Muscle of leg (tissue), 11 donors: ENCODE results near the gene TRMT2A. TPM values are rescaled to one million over a fixed set of nuclear protein-coding genes. Genes with fewer than 3 reads are reported as not detected.

Source experiments
- DNase-seq: peaks from one replicate; pipeline ENCODE4 v3.0.0; 2013
- H3K27ac ChIP-seq: one replicate; pipeline ENCODE4 v1.5.1; 2013; ENCODE audit warnings: mild to moderate bottlenecking, low read length, control low read depth
- H3K27me3 ChIP-seq: one replicate; pipeline ENCODE4 v1.6.1; 2013; ENCODE audit warnings: low read length; ENCODE audit not compliant: control insufficient read depth, insufficient read depth
- H3K36me3 ChIP-seq: one replicate; pipeline ENCODE4 v1.6.1; 2013; ENCODE audit warnings: low read length; ENCODE audit not compliant: control insufficient read depth, insufficient read depth
- H3K4me1 ChIP-seq: one replicate; pipeline ENCODE4 v1.6.1; 2013; ENCODE audit warnings: low read length; ENCODE audit not compliant: control insufficient read depth, insufficient read depth
- H3K4me3 ChIP-seq: one replicate; pipeline ENCODE4 v1.5.1; 2013; ENCODE audit warnings: low read length, control low read depth
- H3K9me3 ChIP-seq: replicated peaks from 2 replicates; pipeline ENCODE4 v1.6.1; 2013; ENCODE audit warnings: low read depth, low read length; ENCODE audit not compliant: control insufficient read depth
- WGBS: methylation state at CpG from one replicate; pipeline ENCODE4 v1.1.5; 2013; ENCODE audit warnings: missing lambda C conversion rate; ENCODE audit not compliant: insufficient coverage; 5-methylcytosine and 5-hydroxymethylcytosine counted together
- polyA plus RNA-seq, 8 donors: library from polyadenylated mRNA; unstranded; fragments of 120-200 nt; gene quantifications; one replicate each; pipeline versions ENCODE4 v1.2.1 to v1.2.3, GENCODE V29; 2013; ENCODE audit warnings: inconsistent platforms in 1 of 8, low replicate concordance in 1 of 8; ENCODE audit not compliant: insufficient read length in 8 of 8, insufficient read depth in 1 of 8
- total RNA-seq: library from RNA; stranded (reverse); fragments of 120-200 nt; gene quantifications from one replicate; pipeline ENCODE4 v1.2.4, GENCODE V29; 2013

Gene TRMT2A
- total and polyA plus RNA-seq, 9 donors = 32.2 to 54.6 (median 45.8) TPM

DNA sequence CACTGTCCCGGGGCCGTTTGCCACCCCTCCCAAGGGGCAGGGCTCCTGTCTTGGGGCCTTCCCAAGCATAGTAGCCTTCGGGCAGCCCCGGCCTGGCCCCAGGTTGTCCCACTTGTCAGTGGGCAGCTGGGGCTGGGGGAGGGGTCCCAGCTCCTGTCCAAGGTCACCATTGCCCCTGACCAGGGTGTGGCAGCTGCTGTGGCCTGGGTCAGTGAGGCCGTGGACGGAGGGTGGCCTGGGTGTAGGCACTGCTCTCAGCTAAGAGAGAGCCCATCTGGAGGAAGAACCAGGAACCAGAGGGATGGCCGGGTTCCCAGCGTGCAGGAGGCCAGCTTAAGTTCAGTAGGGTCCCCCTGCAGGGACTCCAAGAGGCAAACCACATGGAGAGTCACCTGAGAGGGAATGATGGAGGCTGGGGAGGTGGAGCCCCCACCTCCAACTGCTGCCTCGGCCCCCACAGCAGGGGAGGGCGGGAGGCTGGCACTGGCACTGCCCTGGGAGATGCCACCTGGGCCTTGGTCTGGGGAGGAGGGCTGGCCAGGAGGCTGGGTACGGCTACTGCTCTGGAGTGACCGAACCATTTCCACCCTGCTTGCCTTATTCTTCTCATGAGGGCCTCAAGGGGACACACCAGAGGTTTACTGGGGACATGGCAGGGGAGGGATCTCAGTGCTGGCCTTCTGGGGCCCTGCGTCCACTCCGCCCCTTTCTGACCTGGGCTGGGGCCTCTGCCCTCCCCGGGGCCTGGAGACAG lies 40.6 kb upstream of the TRMT2A start:
- 74% methylated on average over 9 of the region's 15 CpGs for whole genome bisulfite sequencing
- H3K4me3 ChIP-seq = no peak overlapping the region

GRCh38 chr22:20156611-20157429 lies 39.8 kb upstream of the TRMT2A start:
- Histone ChIP-seq H3K36me3 (no peaks in the 10 kb centered on the region), H3K9me3 (no peaks in the 10 kb centered on the region), H3K27me3 (no peaks in the 10 kb centered on the region), H3K4me3 (no peak overlapping the region), H3K27ac (no peak overlapping the region), H3K4me1 (peaks cover 30% of the 10 kb centered on the region)
- WGBS = 59% methylated on average over 16 of the region's 17 CpGs
- DNase-seq = peak; percentile 84

More for the DNA sequence above, 40.6 kb upstream of the TRMT2A start:
- Histone ChIP-seq H3K27ac (no peak overlapping the region), H3K27me3 (no peaks in the 10 kb centered on the region), H3K9me3 (no peaks in the 10 kb centered on the region), H3K36me3 (no peaks in the 10 kb centered on the region), H3K4me1 (peaks cover 30% of the 10 kb centered on the region)
- DNase-seq = no peak

DNA sequence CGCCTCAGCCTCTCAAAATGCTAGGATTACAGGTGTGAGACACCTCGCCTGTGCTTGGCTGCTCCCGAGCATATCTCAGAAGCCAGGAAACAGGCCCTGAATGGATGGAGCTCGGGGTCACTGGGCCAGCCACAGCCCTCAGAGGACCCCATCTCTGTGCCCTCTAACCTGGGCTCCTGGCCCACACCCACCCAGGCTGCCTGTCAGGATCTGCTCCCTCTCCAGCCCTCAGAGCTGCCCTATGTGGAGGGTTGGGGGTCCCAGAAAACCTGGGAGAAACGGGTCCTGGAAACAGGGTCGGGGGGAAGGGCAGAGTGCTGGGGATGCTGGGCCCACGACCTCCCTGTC lies 39.0 kb upstream of the TRMT2A start:
- Histone ChIP-seq H3K9me3 (no peaks in the 10 kb centered on the region), H3K4me1 (peaks cover 30% of the 10 kb centered on the region), H3K36me3 (no peaks in the 10 kb centered on the region), H3K27ac (no peak overlapping the region), H3K27me3 (no peaks in the 10 kb centered on the region), H3K4me3 (no peak overlapping the region)
- WGBS = 50% methylated on average over 2 of the region's 7 CpGs
- no peak for DNase-seq

DNA sequence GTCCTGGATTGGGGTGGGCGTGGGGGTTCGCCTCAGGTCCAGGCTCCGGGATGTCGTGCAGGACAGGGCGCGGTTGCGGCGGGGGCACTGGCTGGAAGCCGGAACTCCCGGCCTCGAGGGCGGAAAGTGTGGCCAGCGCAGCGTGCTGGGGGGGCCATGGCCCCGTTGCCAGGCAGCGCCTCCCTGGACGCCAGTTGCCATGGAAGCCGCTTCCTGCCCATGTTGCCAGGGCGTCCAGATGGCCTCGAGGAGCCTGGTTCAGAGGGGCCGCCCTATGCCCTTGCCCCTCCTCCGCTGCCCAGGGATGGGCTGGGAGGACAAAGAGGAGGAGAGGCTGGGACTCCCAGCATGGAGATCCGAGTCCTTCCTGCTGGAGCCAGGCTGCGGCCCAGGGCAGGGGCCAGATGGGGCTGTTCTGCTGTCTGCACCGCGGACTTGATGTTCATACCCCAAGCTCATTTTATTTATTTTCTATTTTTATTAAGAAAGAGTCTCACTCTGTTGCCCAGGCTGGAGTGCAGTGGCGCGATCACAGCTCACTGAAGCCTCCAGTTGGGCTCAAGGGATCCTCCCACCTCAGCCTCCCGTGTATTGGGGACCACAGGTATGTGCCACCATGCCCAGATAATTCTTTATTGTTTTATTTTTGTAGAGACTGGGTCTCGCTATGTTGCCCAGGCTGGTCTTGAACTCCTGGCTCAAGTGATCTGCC lies 38.5 kb upstream of the TRMT2A start:
- Histone ChIP-seq H3K9me3 (no peaks in the 10 kb centered on the region), H3K4me1 (peaks cover 30% of the 10 kb centered on the region), H3K27ac (no peak overlapping the region), H3K4me3 (no peak overlapping the region), H3K27me3 (no peaks in the 10 kb centered on the region), H3K36me3 (no peaks in the 10 kb centered on the region)
- DNase-seq = peak; percentile 56
- WGBS = 31% methylated on average over 19 of the region's 30 CpGs

- Histone ChIP-seq H3K9me3 (no peaks in the 10 kb centered on the region), H3K27ac (no peak overlapping the region), H3K27me3 (no peaks in the 10 kb centered on the region), H3K4me1 (peaks cover 32% of the 10 kb centered on the region), H3K36me3 (no peaks in the 10 kb centered on the region), H3K4me3 (no peak overlapping the region)
- WGBS = 57% methylated on average over 8 of the region's 14 CpGs
- no peak for DNase-seq
Observed at GRCh38 chr22:20154602-20155187, 37.7 kb upstream of the TRMT2A start.

DNA sequence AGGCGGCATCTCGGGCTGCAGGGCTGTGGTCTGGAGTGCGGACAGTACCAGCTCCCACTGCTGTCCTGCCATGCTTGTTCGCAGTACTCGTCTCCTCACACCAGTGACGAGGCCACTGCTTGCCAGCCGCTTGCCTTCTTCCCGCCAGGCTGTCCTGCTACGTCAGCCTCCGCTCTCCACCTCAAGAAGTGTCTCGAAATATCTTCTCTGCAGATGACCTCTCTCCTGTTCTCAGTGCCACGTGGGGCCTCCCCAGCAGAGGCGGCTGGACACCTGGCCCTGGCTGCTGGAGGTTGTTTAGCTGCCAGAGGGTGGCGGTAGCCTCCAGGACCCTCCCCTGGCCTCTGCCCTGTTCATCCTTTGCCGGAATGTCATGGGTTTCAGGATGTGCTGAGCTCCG lies 36.9 kb upstream of the TRMT2A start:
- no peaks in the 10 kb centered on the region for H3K27me3 ChIP-seq
- H3K4me1 ChIP-seq = peaks cover 26% of the 10 kb centered on the region
- H3K27ac ChIP-seq = no peak overlapping the region
- no peak for DNase-seq
- WGBS = 50% methylated on average over 10 of the region's 16 CpGs
- no peaks in the 10 kb centered on the region for H3K36me3 ChIP-seq
- no peak overlapping the region for H3K4me3 ChIP-seq
- no peaks in the 10 kb centered on the region for H3K9me3 ChIP-seq

- no peak overlapping the region for H3K27ac ChIP-seq
- H3K9me3 ChIP-seq = no peaks in the 10 kb centered on the region
- peaks cover 3% of the 10 kb centered on the region for H3K36me3 ChIP-seq
- DNase-seq = no peak
- H3K27me3 ChIP-seq = no peaks in the 10 kb centered on the region
- peaks cover 23% of the 10 kb centered on the region for H3K4me1 ChIP-seq
- no peak overlapping the region for H3K4me3 ChIP-seq
- 86% methylated on average over 13 of the region's 14 CpGs for WGBS
Observed at GRCh38 chr22:20152464-20152890, 35.5 kb upstream of the TRMT2A start.

DNA sequence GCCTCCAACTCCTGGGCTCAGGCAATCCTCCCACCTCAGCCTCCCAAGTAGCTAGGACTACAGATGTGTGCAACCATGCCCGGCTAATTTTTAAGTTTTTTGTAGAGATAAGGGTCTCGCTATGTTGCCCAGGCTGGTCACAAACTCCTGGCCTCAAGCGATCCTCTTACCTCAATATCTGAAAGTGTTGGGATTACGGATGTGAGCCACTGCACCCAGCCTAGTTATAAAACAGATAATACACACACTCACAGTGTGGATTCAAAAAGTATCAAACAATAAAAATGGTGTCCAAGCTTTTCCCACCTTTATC lies 34.2 kb upstream of the TRMT2A start:
- DNase-seq = no peak
- H3K27me3 ChIP-seq = no peaks in the 10 kb centered on the region
- peaks cover 31% of the 10 kb centered on the region for H3K4me1 ChIP-seq
- no peak overlapping the region for H3K27ac ChIP-seq
- no peaks in the 10 kb centered on the region for H3K9me3 ChIP-seq
- no peak overlapping the region for H3K4me3 ChIP-seq
- no CpG with 5 or more reads among the region's 4 CpGs for WGBS
- H3K36me3 ChIP-seq = peaks cover 3% of the 10 kb centered on the region

GRCh38 chr22:20150381-20151275 lies 33.6 kb upstream of the TRMT2A start, which contains the start of gene CCDC188:
Gene CCDC188 (minus strand): TSS chr22:20151055. CDS start chr22:20150986, 69 bp downstream.
- no peak within 1 kb of the TSS for H3K27ac ChIP-seq
- H3K4me1 ChIP-seq = peaks cover 29% of the 10 kb centered on the region
- WGBS = 73% methylated on average over 8 of the region's 14 CpGs
- H3K36me3 ChIP-seq = peaks cover 3% of the 10 kb centered on the region
- H3K27me3 ChIP-seq = no peaks in the 10 kb centered on the region
- no peaks in the 10 kb centered on the region for H3K9me3 ChIP-seq
- no peak within 1 kb of the TSS for H3K4me3 ChIP-seq
- no peak for DNase-seq
